DOHH2 (cell line): ENCODE measurements around the gene MRPS12.

Experiments used
- EZH2phosphoT487 ChIP-seq: fragments of 200-600 bp; sonication (generic); IDR thresholded peaks from 2 replicates; pipeline ENCODE4 v1.6.1; 2017; ENCODE audit warnings: borderline replicate concordance, mild to moderate bottlenecking, antibody characterized with exemption, low read length, moderate library complexity, mixed read lengths
- TF ChIP-seq, protein P1 (sequence below): fragments of 200-600 bp; sonication (generic); IDR thresholded peaks from one replicate; pipeline ENCODE4 v1.5.1; 2014; ENCODE audit warnings: antibody characterized with exemption, mild to moderate bottlenecking, low read depth, low read length; ENCODE audit not compliant: poor library complexity, severe bottlenecking

DNA sequence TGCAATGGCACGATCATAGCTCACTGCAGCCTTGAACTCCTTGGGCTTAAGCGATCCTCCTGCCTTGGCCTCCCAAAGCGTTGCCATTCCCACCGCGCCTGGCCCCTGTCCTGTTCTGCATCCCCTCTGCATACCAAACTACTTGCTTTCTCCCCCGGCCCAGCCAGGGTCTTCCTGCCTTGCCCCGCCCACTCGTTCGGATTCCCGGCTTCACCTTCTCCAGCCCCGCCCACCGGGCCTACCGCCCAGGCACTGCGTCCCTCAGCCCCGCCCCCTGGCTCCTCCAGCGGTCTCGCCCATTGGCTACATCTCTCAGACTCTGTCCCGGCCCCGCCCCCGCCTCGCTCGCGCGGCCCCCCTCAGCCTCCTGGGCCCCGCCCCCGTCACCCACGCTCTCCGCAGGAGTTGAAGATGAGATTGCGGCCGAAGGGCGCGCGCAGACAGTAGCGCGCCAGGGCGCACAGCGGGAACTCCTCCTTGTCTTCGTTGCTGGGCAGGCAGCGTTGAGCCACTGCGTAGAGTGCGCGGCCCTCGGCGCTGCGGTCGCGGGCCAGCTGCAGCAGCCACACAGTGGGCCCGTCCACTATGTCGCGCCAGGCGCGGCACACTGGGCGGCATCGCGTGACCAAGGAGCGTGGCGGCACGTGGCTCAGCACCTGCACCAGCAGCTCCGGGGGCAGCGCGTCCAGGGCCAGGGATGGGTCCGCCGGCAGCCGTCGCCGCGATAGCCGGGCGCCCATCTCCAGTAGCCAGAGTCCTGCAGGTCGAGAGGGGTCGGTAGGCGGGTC lies 19.0 kb downstream of the MRPS12 start:
- TF ChIP-seq, protein P1, sequence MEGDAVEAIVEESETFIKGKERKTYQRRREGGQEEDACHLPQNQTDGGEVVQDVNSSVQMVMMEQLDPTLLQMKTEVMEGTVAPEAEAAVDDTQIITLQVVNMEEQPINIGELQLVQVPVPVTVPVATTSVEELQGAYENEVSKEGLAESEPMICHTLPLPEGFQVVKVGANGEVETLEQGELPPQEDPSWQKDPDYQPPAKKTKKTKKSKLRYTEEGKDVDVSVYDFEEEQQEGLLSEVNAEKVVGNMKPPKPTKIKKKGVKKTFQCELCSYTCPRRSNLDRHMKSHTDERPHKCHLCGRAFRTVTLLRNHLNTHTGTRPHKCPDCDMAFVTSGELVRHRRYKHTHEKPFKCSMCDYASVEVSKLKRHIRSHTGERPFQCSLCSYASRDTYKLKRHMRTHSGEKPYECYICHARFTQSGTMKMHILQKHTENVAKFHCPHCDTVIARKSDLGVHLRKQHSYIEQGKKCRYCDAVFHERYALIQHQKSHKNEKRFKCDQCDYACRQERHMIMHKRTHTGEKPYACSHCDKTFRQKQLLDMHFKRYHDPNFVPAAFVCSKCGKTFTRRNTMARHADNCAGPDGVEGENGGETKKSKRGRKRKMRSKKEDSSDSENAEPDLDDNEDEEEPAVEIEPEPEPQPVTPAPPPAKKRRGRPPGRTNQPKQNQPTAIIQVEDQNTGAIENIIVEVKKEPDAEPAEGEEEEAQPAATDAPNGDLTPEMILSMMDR, result no peak
- no peak for TF ChIP-seq EZH2phosphoT487
